Pancreas (tissue), 10 donors: ENCODE results near the gene TMEM214. TPM values are rescaled to one million over a fixed set of nuclear protein-coding genes. Genes with fewer than 3 reads are reported as not detected.

Source experiments
- ATAC-seq, 4 donors: fragments of 200-7000 bp; cut with Tn5 transposase; one replicate each; pipeline versions ENCODE4 v1.8.0 to v1.9.1; 2020; ENCODE audit warnings: mild to moderate bottlenecking in 4 of 4, moderate library complexity in 4 of 4
- DNase-seq, 6 donors: peaks; one replicate each; pipeline ENCODE4 v3.0.0-alpha.2; 2020
- FAIRE-seq: peaks from 2 replicates; lab custom pipeline; 2012; peaks lifted over from hg19 to GRCh38; lab: Jason Lieb, UNC
- H3K27ac ChIP-seq, 4 donors: fragments of 200-600 bp; sonication (generic); 1 replicate in 3 of 4; 2 replicates in 1 of 4; pipeline versions ENCODE4 v1.5.0 to v1.8.0; 2020
- H3K27me3 ChIP-seq, 4 donors: fragments of 200-600 bp; one replicate each; pipeline ENCODE4 v1.8.0; 2021
- H3K36me3 ChIP-seq, 3 donors: fragments of 200-600 bp; sonication (generic) in 1 of 3; one replicate each; pipeline versions ENCODE4 v1.5.0 to v1.8.0; 2020 to 2021
- H3K4me1 ChIP-seq, 3 donors: fragments of 200-600 bp; one replicate each; pipeline ENCODE4 v1.8.0; 2021
- H3K4me3 ChIP-seq, 4 donors: fragments of 200-600 bp; sonication (generic) in 2 of 4; one replicate each; pipeline versions ENCODE4 v1.5.0 to v1.8.0; 2020 to 2021
- H3K9me3 ChIP-seq, 4 donors: fragments of 200-600 bp; one replicate each; pipeline ENCODE4 v1.8.0; 2021
- WGBS, 2 donors: extraction: QIAGEN DNeasy Blood & Tissue Kit; methylation state at CpG; one replicate each; pipeline ENCODE4 v1.1.7; 2013; 5-methylcytosine and 5-hydroxymethylcytosine counted together
- intact Hi-C, 3 donors: fragments of 100-400 bp; cut with DNase I; formaldehyde crosslinking; loops; one replicate each; pipeline versions ENCODE4 v1.11.1 to v1.14.2; 2022
- polyA plus RNA-seq, 2 donors: library from polyadenylated mRNA; stranded (reverse); fragments of 200-250 nt; gene quantifications; one replicate each; pipeline ENCODE4 v1.2.3, GENCODE V29; 2013
- total RNA-seq, 6 donors: library from RNA; stranded (reverse); fragmentation: NEBNext Ultra II Directional in 4 of 6; extraction: Animal tissue kit (Norgen Biotek cat#: 25700) in 4 of 6; gene quantifications; one replicate each; pipeline versions ENCODE4 v1.2.1 to v1.2.4, GENCODE V29; 2021 to 2023
- TF ChIP-seq, protein P1 (sequence below), 4 donors: fragments of 200-600 bp; sonication (generic) in 3 of 4; IDR thresholded peaks; one replicate each; pipeline versions ENCODE4 v1.5.0 to v1.8.0; 2021; ENCODE audit warnings: antibody characterized with exemption in 4 of 4
- donor health status: healthy with polysubstance abuse.
- donor health status: DM: no; HTN: no; CAD: no; lungs with moderate emphysema.
- donor health status: DM: no; HTN: no; CAD: no.
- donor health status: control.
- donor health status: control.
- donor health status: Bipolar disorder and iron deficiency.
- donor health status: DM: yes; HTN: yes; CAD: no.
- donor health status: DM: no; HTN: no; CAD: no.
- donor health status: DM: no; HTN: no; CAD: no.
- donor health status: DM: yes; HTN: yes; CAD: no.

The TMEM214 gene
- 10 to 100 TPM; 57.3 to 77.1 (median 59.8) TPM for total RNA-seq
- polyA plus RNA-seq = 100 to 1,000 TPM in 1 of 2 donors, 10 to 100 TPM in 1; 72.1 to 109 TPM

DNA sequence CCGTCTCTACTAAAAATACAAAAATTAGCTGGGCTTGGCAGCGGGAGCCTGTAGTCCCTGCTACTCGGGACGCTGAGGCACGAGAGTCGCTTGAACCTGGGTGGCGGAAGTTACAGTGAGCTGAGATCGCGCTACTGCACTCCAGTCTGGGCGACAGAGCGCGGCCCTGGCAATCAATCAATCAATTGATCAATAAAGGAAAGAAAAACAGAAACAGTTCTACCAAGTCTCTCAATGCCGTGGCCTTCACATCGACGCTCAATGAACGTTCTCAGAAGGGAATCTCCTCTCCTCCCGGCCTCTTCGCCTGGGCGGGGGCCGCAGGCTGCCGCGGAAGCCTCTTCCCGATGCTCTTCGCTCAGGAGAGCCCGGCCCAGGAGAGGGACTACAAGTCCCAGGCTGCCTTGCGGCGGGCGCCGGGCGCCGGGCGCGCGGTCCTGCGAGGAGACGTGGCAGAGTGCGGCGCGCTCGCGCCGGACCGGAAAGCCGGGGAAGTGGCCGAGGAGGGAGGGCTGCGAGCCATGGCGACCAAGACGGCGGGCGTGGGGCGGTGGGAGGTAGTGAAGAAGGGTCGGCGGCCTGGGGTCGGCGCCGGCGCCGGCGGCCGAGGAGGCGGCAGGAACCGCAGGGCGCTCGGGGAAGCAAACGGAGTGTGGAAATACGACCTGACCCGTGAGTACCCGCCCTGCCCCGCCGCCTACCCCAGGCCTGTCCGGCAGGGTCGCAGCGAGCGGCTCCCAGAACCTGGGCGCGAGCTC, at the start of gene TMEM214:
Gene TMEM214 (plus strand): TSS at position 471 of the 758 bp plus-strand sequence. CDS start 51 bp downstream, at position 522.
- TF ChIP-seq, protein P1, sequence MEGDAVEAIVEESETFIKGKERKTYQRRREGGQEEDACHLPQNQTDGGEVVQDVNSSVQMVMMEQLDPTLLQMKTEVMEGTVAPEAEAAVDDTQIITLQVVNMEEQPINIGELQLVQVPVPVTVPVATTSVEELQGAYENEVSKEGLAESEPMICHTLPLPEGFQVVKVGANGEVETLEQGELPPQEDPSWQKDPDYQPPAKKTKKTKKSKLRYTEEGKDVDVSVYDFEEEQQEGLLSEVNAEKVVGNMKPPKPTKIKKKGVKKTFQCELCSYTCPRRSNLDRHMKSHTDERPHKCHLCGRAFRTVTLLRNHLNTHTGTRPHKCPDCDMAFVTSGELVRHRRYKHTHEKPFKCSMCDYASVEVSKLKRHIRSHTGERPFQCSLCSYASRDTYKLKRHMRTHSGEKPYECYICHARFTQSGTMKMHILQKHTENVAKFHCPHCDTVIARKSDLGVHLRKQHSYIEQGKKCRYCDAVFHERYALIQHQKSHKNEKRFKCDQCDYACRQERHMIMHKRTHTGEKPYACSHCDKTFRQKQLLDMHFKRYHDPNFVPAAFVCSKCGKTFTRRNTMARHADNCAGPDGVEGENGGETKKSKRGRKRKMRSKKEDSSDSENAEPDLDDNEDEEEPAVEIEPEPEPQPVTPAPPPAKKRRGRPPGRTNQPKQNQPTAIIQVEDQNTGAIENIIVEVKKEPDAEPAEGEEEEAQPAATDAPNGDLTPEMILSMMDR (IDR thresholded peaks at IDR 0.05) = no peak
- H3K36me3 ChIP-seq = peaks cover 0 to 27% (median 23%) of the 10 kb centered on the region in 3 donors
- no peaks in the 10 kb centered on the region for H3K9me3 ChIP-seq
- DNase-seq (peak; percentile 84 to 97 (median 90)), FAIRE-seq (no peak), ATAC-seq (peak; percentile 98 to 99 (median 98))
- H3K4me1 ChIP-seq = peaks cover 0 to 13% (median 7%) of the 10 kb centered on the region in 3 donors
- WGBS, 2 donors = 1% methylated on average over 76 of the region's 76 CpGs
- H3K27ac ChIP-seq = peak within 1 kb of the TSS; percentile 66 to 79 (median 70)
- no peaks in the 10 kb centered on the region for H3K27me3 ChIP-seq
- intact Hi-C loops = no loop called here
- peak within 1 kb of the TSS; percentile 77 to 97 (median 84) for H3K4me3 ChIP-seq

- TF ChIP-seq, protein P1 (IDR thresholded peaks at IDR 0.05) = no peak
- no peak overlapping the region for H3K27ac ChIP-seq
- no peaks in the 10 kb centered on the region for H3K9me3 ChIP-seq
- H3K36me3 ChIP-seq = no peaks in the 10 kb centered on the region
- no peaks in the 10 kb centered on the region for H3K27me3 ChIP-seq
- ATAC-seq (no peak), FAIRE-seq (no peak), DNase-seq (no peak)
- peaks cover 6 to 12% (median 8%) of the 10 kb centered on the region in 3 donors for H3K4me1 ChIP-seq
- no peak overlapping the region for H3K4me3 ChIP-seq
- intact Hi-C loops = no loop called here
- 71 to 80% methylated on average over 3 of the region's 3 CpGs for WGBS, 2 donors
These were observed 49.0 kb upstream of the TMEM214 start for GRCh38 chr2:26983746-26984145.

GRCh38 chr2:26985807-26986206, 47.0 kb upstream of the TMEM214 start:
- ATAC-seq = no peak
- FAIRE-seq = no peak
- no peaks in the 10 kb centered on the region for H3K9me3 ChIP-seq
- peaks cover 6 to 12% (median 8%) of the 10 kb centered on the region in 3 donors for H3K4me1 ChIP-seq
- no peak for DNase-seq
- H3K36me3 ChIP-seq = no peaks in the 10 kb centered on the region
- WGBS, 2 donors = 93 to 94% methylated on average over 4 of the region's 4 CpGs
- H3K27ac ChIP-seq = no peak overlapping the region
- intact Hi-C loops = no loop called here
- TF ChIP-seq, protein P1 (IDR thresholded peaks at IDR 0.05) = no peak
- H3K27me3 ChIP-seq = no peaks in the 10 kb centered on the region
- no peak overlapping the region for H3K4me3 ChIP-seq

- intact Hi-C loops = no loop called here
- Histone ChIP-seq H3K36me3 (no peaks in the 10 kb centered on the region), H3K4me3 (no peak overlapping the region), H3K9me3 (no peaks in the 10 kb centered on the region), H3K4me1 (peaks cover 6 to 12% (median 8%) of the 10 kb centered on the region in 3 donors), H3K27ac (no peak overlapping the region), H3K27me3 (no peaks in the 10 kb centered on the region)
- FAIRE-seq (no peak), DNase-seq (no peak), ATAC-seq (no peak)
- TF ChIP-seq, protein P1 (IDR thresholded peaks at IDR 0.05) = no peak
- 89 to 93% methylated on average over 5 of the region's 5 CpGs for WGBS, 2 donors
These were observed 46.2 kb upstream of the TMEM214 start for GRCh38 chr2:26986576-26986975.
